BJ (cell line): ENCODE measurements around the gene GPR108. TPM values are rescaled to one million over a fixed set of nuclear protein-coding genes. Genes with fewer than 3 reads are reported as not detected.
"Not testable (repeated sequence)": the region's sequence is repeated elsewhere in the genome, so short reads cannot be mapped to it uniquely, and the experiment has no call there.

Source experiments
- CTCF ChIA-PET: fragments of 350-600 bp; formaldehyde crosslinking; extraction: SDS; loops from one replicate; lab custom pipeline; 2021; ENCODE audit warnings: antibody characterized with exemption, inconsistent platforms; lab: Yijun Ruan, JAX
- POLR2A ChIA-PET: fragments of 300-600 bp; sonication (Branson Sonifier 250); formaldehyde crosslinking; extraction: SDS; loops from one replicate; lab custom pipeline; 2021; ENCODE audit warnings: antibody characterized with exemption; lab: Charles Lee
- DNase-seq: peaks from one replicate; pipeline ENCODE4 v3.0.0-alpha.2; 2011; ENCODE audit warnings: low read depth
- H3K27me3 ChIP-seq: 2 replicates; pipeline ENCODE4 v1.6.0; 2011; ENCODE audit warnings: low read length; ENCODE audit not compliant: control insufficient read depth, insufficient read depth
- H3K36me3 ChIP-seq: 2 replicates; pipeline ENCODE4 v1.5.1; 2011; ENCODE audit warnings: low read length; ENCODE audit not compliant: control insufficient read depth, insufficient read depth
- H3K4me3 ChIP-seq: 2 replicates; pipeline ENCODE4 v1.5.1; 2011; ENCODE audit warnings: low read depth, mild to moderate bottlenecking, control low read depth, low read length
- polyA plus RNA-seq: library from polyadenylated mRNA; depleted of rRNA; stranded (reverse); fragments of >200 nt; gene quantifications from 2 replicates; pipeline ENCODE4 v1.2.3, GENCODE V29; 2011
- TF ChIP-seq, protein P1 (sequence below): IDR thresholded peaks from 2 replicates; pipeline ENCODE4 v1.5.1; 2011; ENCODE audit warnings: low read depth, mild to moderate bottlenecking, control low read depth, inconsistent platforms, low read length, moderate library complexity; ENCODE audit not compliant: insufficient read depth

Gene GPR108
- polyA plus RNA-seq, 1 experiment = 71.4 TPM

- no peak for DNase-seq
- H3K27me3 ChIP-seq = peaks cover 2% of the 10 kb centered on the region; the same call in 1 of the 2 replicates
- ChIA-PET CTCF (no interaction called here), POLR2A (no interaction called here)
- no peaks in the 10 kb centered on the region for H3K36me3 ChIP-seq
- TF ChIP-seq, protein P1, sequence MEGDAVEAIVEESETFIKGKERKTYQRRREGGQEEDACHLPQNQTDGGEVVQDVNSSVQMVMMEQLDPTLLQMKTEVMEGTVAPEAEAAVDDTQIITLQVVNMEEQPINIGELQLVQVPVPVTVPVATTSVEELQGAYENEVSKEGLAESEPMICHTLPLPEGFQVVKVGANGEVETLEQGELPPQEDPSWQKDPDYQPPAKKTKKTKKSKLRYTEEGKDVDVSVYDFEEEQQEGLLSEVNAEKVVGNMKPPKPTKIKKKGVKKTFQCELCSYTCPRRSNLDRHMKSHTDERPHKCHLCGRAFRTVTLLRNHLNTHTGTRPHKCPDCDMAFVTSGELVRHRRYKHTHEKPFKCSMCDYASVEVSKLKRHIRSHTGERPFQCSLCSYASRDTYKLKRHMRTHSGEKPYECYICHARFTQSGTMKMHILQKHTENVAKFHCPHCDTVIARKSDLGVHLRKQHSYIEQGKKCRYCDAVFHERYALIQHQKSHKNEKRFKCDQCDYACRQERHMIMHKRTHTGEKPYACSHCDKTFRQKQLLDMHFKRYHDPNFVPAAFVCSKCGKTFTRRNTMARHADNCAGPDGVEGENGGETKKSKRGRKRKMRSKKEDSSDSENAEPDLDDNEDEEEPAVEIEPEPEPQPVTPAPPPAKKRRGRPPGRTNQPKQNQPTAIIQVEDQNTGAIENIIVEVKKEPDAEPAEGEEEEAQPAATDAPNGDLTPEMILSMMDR = no peak
- no peak overlapping the region for H3K4me3 ChIP-seq
Observed at GRCh38 chr19:6711605-6712004, 25.8 kb downstream of the GPR108 start.

GRCh38 chr19:6711078-6711361, 26.4 kb downstream of the GPR108 start:
- TF ChIP-seq, protein P1 = no peak
- POLR2A ChIA-PET = no interaction called here

GRCh38 chr19:6710273-6711077, 26.9 kb downstream of the GPR108 start:
- POLR2A ChIA-PET = no interaction called here
- DNase-seq = no peak
- TF ChIP-seq, protein P1 = no peak
- Histone ChIP-seq H3K27me3 (peaks cover 2% of the 10 kb centered on the region; the same call in 1 of the 2 replicates), H3K36me3 (no peaks in the 10 kb centered on the region), H3K4me3 (no peak overlapping the region)
- CTCF ChIA-PET = no interaction called here

More at GRCh38 chr19:6711078-6711361, 26.4 kb downstream of the GPR108 start:
- no peak for DNase-seq
- peaks cover 2% of the 10 kb centered on the region; the same call in 1 of the 2 replicates for H3K27me3 ChIP-seq
- H3K36me3 ChIP-seq = no peaks in the 10 kb centered on the region
- no peak overlapping the region for H3K4me3 ChIP-seq
- CTCF ChIA-PET = no interaction called here

DNA sequence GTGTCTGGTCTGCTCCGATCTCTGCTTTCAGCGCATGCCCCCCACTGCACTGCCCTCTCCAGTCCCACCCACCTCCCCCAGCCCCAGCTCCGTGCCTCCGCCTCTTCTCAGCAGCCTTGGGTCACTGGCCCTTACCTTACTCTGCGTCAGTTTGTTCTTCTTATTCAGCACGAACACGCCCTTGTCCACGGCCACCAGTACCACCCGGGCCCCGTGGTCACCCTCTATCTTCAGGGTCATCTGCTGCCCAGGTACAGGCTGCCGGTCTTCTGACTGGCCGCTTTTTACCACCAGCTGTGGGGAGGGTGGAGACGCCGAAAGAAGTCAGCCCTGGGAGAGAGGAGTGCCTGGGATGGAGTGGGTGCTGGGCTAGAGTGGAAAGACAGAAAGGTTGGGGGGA, 27.8 kb downstream of the GPR108 start:
- POLR2A ChIA-PET = no interaction called here
- H3K4me3 ChIP-seq = no peak overlapping the region
- H3K36me3 ChIP-seq = no peaks in the 10 kb centered on the region
- no peak for DNase-seq
- TF ChIP-seq, protein P1 = no peak
- CTCF ChIA-PET = no interaction called here
- peaks cover 2% of the 10 kb centered on the region; the same call in 1 of the 2 replicates for H3K27me3 ChIP-seq

GRCh38 chr19:6708913-6709312, 28.5 kb downstream of the GPR108 start:
- H3K27me3 ChIP-seq, H3K36me3 ChIP-seq, POLR2A ChIA-PET, H3K4me3 ChIP-seq, DNase-seq, CTCF ChIA-PET: not testable (repeated sequence)

GRCh38 chr19:6708346-6708745, 29.0 kb downstream of the GPR108 start:
- ChIA-PET CTCF (no interaction called here), POLR2A (no interaction called here)
- H3K36me3 ChIP-seq = no peaks in the 10 kb centered on the region
- no peak for DNase-seq
- H3K4me3 ChIP-seq = no peak overlapping the region
- H3K27me3 ChIP-seq = peaks cover 2% of the 10 kb centered on the region; the same call in 1 of the 2 replicates
- TF ChIP-seq, protein P1 = no peak
